AG09309 (cell line): ENCODE measurements around the gene NOXA1.

Experiments used
- DNase-seq: peaks from one replicate; pipeline ENCODE4 v3.0.0-alpha.2; 2010; ENCODE audit warnings: low read depth
- H3K4me3 ChIP-seq: 2 replicates; pipeline ENCODE4 v1.5.1; 2011; ENCODE audit warnings: mild to moderate bottlenecking, low read depth, low read length, moderate library complexity; ENCODE audit not compliant: control insufficient read depth
- CTCF ChIP-seq: IDR thresholded peaks from 2 replicates; pipeline ENCODE4 v1.5.1; 2011; ENCODE audit warnings: mild to moderate bottlenecking, low read depth, low read length, inconsistent platforms; ENCODE audit not compliant: insufficient read depth, control insufficient read depth; ENCODE audit errors: missing control alignments

The NOXA1 gene

GRCh38 chr9:137454597-137455358 is 31.6 kb downstream of the NOXA1 start:
- TF ChIP-seq CTCF: no peak
- DNase-seq: no peak
- H3K4me3 ChIP-seq: no peak overlapping the region

- no peak for TF ChIP-seq CTCF
- DNase-seq: no peak
- H3K4me3 ChIP-seq: no peak overlapping the region
Measured at GRCh38 chr9:137455359-137455991, 32.3 kb downstream of the NOXA1 start.

- TF ChIP-seq CTCF: no peak
- no peak for DNase-seq
- H3K4me3 ChIP-seq: no peak overlapping the region
Measured at GRCh38 chr9:137456061-137456863, 33.1 kb downstream of the NOXA1 start.

GRCh38 chr9:137456864-137457405 is 33.7 kb downstream of the NOXA1 start:
- TF ChIP-seq CTCF: no peak
- no peak for DNase-seq
- H3K4me3 ChIP-seq: no peak overlapping the region

- H3K4me3 ChIP-seq: peak overlapping the region; percentile 61
- TF ChIP-seq CTCF: no peak
- no peak for DNase-seq
Measured at GRCh38 chr9:137457406-137458193, 34.4 kb downstream of the NOXA1 start.
